ENCODE results near the gene SLC28A1. TPM values are rescaled to one million over a fixed set of nuclear protein-coding genes. Genes with fewer than 3 reads are reported as not detected.

SLC28A1 gene
- total RNA-seq, 1 experiment from 2014 or later, result 0.13 TPM

GRCh38 chr15:84975871-84976351, 91.4 kb downstream of the SLC28A1 start:
- H2AFZ ChIP-seq (ENCODE audit: low read length), result no peak overlapping the region
- no peak overlapping the region for H2BK20ac ChIP-seq (ENCODE audit: low read depth, low read length, poor library complexity, severe bottlenecking)
- no peak overlapping the region for H3K4ac ChIP-seq (ENCODE audit: low read depth, low read length)
- no peak overlapping the region for H3K4me2 ChIP-seq (ENCODE audit: insufficient read depth, insufficient read length, low read length)
- no peaks in the 10 kb centered on the region; a peak in 1 of 5 replicates for H3K9me3 Mint-ChIP-seq
- no peak overlapping the region for H4K91ac ChIP-seq (ENCODE audit: insufficient read length, low read depth, low read length)
- H2BK12ac ChIP-seq (ENCODE audit: insufficient read length, low read depth, low read length), result no peak overlapping the region
- no peak for DNase-seq
- no peak overlapping the region for H3K18ac ChIP-seq (ENCODE audit: insufficient read length, low read depth, low read length)
- no peaks in the 10 kb centered on the region for H4K20me1 ChIP-seq (ENCODE audit: control insufficient read depth, insufficient read depth, insufficient read length)
- no peak overlapping the region for H2BK5ac ChIP-seq (ENCODE audit: insufficient read length, low read length)
- no peaks in the 10 kb centered on the region for H3K36me3 Mint-ChIP-seq (ENCODE audit: insufficient read depth in 1 of 3, low read depth in 3 of 3)
- H3K27me3 ChIP-seq (ENCODE audit: insufficient read depth, low read length), result no peaks in the 10 kb centered on the region; the same call in 1 of the 2 replicates
- TF ChIP-seq CTCF (conservative IDR thresholded peaks at IDR 0.05), result no peak
- H3K4me1 Mint-ChIP-seq, result peaks cover 21 to 22% of the 10 kb centered on the region in 2 experiments
- no peaks in the 10 kb centered on the region for H3K9me3 ChIP-seq (ENCODE audit: control insufficient read depth, low read depth, low read length)
- H4K8ac ChIP-seq (replicated peaks; ENCODE audit: insufficient read length, low read depth, low read length), result no peak overlapping the region
- H3K79me1 ChIP-seq (ENCODE audit: insufficient read depth, low read depth, low read length, poor library complexity, severe bottlenecking), result no peaks in the 10 kb centered on the region
- H2AK5ac ChIP-seq (ENCODE audit: insufficient read length, low read length), result no peak overlapping the region
- peaks cover 7% of the 10 kb centered on the region for H3K23me2 ChIP-seq (ENCODE audit: insufficient read length, low read depth, low read length, poor library complexity, severe bottlenecking)
- H3K79me2 ChIP-seq (ENCODE audit: insufficient read depth, low read length), result no peaks in the 10 kb centered on the region
- peaks cover 7% of the 10 kb centered on the region; the same call in 1 of the 2 replicates for H3K4me1 ChIP-seq (ENCODE audit: insufficient read depth, low read length)
- H3K14ac ChIP-seq (ENCODE audit: insufficient read depth, low read length), result no peak overlapping the region; the same call in 1 of the 2 replicates
- H3K27me3 Mint-ChIP-seq (ENCODE audit: low read depth), result peaks cover 38% of the 10 kb centered on the region
- H2BK15ac ChIP-seq (ENCODE audit: low read depth, low read length), result no peak overlapping the region
- no peak overlapping the region for H3K9ac ChIP-seq (ENCODE audit: extremely low read depth, insufficient read length, low read length)
- no peak overlapping the region for H4K5ac ChIP-seq (ENCODE audit: insufficient read length, low read depth, low read length)
- no CpG with 5 or more reads among the region's 5 CpGs for WGBS (ENCODE audit: extremely low coverage, insufficient read length, low lambda C conversion rate)
- no peak overlapping the region for H3K4me3 Mint-ChIP-seq
- no peak overlapping the region for H2BK120ac ChIP-seq (ENCODE audit: low read depth, low read length, poor library complexity, severe bottlenecking)
- no peak overlapping the region for H3K27ac ChIP-seq (ENCODE audit: insufficient read length, low read depth, low read length)
- H3K56ac ChIP-seq (ENCODE audit: insufficient read length, low read depth, low read length), result no peak overlapping the region
- H3T11ph ChIP-seq (ENCODE audit: low read length), result no peak overlapping the region
- H3K23ac ChIP-seq (ENCODE audit: insufficient read length, low read depth, low read length), result no peak overlapping the region
- H3K27ac Mint-ChIP-seq, result no peak overlapping the region

All from H9 (cell line).